ENCODE data around the gene LCN12. TPM values are rescaled to one million over a fixed set of nuclear protein-coding genes. Genes with fewer than 3 reads are reported as not detected.

The LCN12 gene
- total RNA-seq, 1 experiment from 2014 or later, result 2.1 TPM

DNA sequence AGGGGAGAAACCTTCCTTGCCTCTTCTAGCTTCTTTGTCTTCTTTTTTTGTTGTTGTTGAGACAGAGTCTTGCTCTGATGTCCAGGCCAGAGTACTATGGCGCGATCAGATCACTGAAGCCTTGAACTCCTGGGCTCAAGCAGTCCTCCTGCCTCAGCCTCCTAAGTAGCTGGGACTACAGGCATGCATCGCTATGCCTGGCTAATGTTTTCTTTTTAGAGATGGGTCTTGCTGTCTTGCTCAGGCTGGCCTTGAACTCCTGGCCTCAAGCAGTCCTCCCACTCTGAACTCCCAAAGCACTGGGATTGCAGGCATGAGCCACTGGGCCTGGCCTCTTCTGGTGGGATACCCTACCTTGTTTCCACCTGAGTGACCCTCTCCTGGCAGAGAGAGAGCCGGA, 36.8 kb downstream of the LCN12 start:
- no peak overlapping the region for H3K4ac ChIP-seq (ENCODE audit: low read depth, low read length)
- peaks cover 6% of the 10 kb centered on the region for H3K23me2 ChIP-seq (ENCODE audit: insufficient read length, low read depth, low read length, poor library complexity, severe bottlenecking)
- Mint-ChIP-seq H3K4me1 (peaks cover 2% of the 10 kb centered on the region in 2 experiments; a peak in 2 of 4 replicates), H3K36me3 (ENCODE audit: insufficient read depth in 1 of 3, low read depth in 3 of 3) (peaks cover 2 to 6% (median 2%) of the 10 kb centered on the region in 3 experiments; a peak in 5 of 7 replicates), H3K27ac (no peak overlapping the region), H3K27me3 (ENCODE audit: low read depth) (peaks cover 26% of the 10 kb centered on the region), H3K4me3 (no peak overlapping the region), H3K9me3 (peaks cover 9 to 10% of the 10 kb centered on the region in 2 experiments; a peak in 3 of 5 replicates)
- no peak overlapping the region for H2BK5ac ChIP-seq (ENCODE audit: insufficient read length, low read length)
- H3K9me3 ChIP-seq (ENCODE audit: control insufficient read depth, low read depth, low read length), result no peaks in the 10 kb centered on the region
- H4K5ac ChIP-seq (ENCODE audit: insufficient read length, low read depth, low read length), result no peak overlapping the region
- no peak overlapping the region for H2BK20ac ChIP-seq (ENCODE audit: low read depth, low read length, poor library complexity, severe bottlenecking)
- H3K4me1 ChIP-seq (ENCODE audit: insufficient read depth, low read length), result no peaks in the 10 kb centered on the region
- H2AK5ac ChIP-seq (ENCODE audit: insufficient read length, low read length), result no peak overlapping the region
- no peak overlapping the region for H3K4me2 ChIP-seq (ENCODE audit: insufficient read depth, insufficient read length, low read length)
- no peak for TF ChIP-seq CTCF (conservative IDR thresholded peaks at IDR 0.05)
- H4K20me1 ChIP-seq (ENCODE audit: control insufficient read depth, insufficient read depth, insufficient read length), result no peaks in the 10 kb centered on the region
- no peak overlapping the region for H3K14ac ChIP-seq (ENCODE audit: insufficient read depth, low read length)
- H3K9ac ChIP-seq (ENCODE audit: extremely low read depth, insufficient read length, low read length), result no peak overlapping the region
- DNase-seq, result no peak
- no peak overlapping the region for H4K8ac ChIP-seq (replicated peaks; ENCODE audit: insufficient read length, low read depth, low read length)
- no peaks in the 10 kb centered on the region for H3K79me1 ChIP-seq (ENCODE audit: insufficient read depth, low read depth, low read length, poor library complexity, severe bottlenecking)
- no peak overlapping the region for H4K91ac ChIP-seq (ENCODE audit: insufficient read length, low read depth, low read length)
- H3K79me2 ChIP-seq (ENCODE audit: insufficient read depth, low read length), result no peaks in the 10 kb centered on the region
- no CpG with 5 or more reads among the region's 4 CpGs for WGBS (ENCODE audit: extremely low coverage, insufficient read length, low lambda C conversion rate)
- H2BK120ac ChIP-seq (ENCODE audit: low read depth, low read length, poor library complexity, severe bottlenecking), result no peak overlapping the region
- H3K23ac ChIP-seq (ENCODE audit: insufficient read length, low read depth, low read length), result no peak overlapping the region
- H3K27ac ChIP-seq (ENCODE audit: insufficient read length, low read depth, low read length), result no peak overlapping the region
- no peak overlapping the region for H2BK15ac ChIP-seq (ENCODE audit: low read depth, low read length)
- no peak overlapping the region for H3K18ac ChIP-seq (ENCODE audit: insufficient read length, low read depth, low read length)
- H2BK12ac ChIP-seq (ENCODE audit: insufficient read length, low read depth, low read length), result no peak overlapping the region
- H3K27me3 ChIP-seq (ENCODE audit: insufficient read depth, low read length), result no peaks in the 10 kb centered on the region
- H3T11ph ChIP-seq (ENCODE audit: low read length), result no peak overlapping the region
- H2AFZ ChIP-seq (ENCODE audit: low read length), result no peak overlapping the region
- no peak overlapping the region for H3K56ac ChIP-seq (ENCODE audit: insufficient read length, low read depth, low read length)
